Neutrophil (primary cell): ENCODE measurements around the gene FAM200B.

ENCODE experiments used
- H3K27ac ChIP-seq: fragments of 200-600 bp; sonication (generic); 2 replicates; pipeline ENCODE4 v1.5.1; 2016; ENCODE audit warnings: mild to moderate bottlenecking, moderate library complexity
- H3K27me3 ChIP-seq: fragments of 200-600 bp; sonication (generic); 2 replicates; pipeline ENCODE4 v1.6.0; 2016; ENCODE audit warnings: mild to moderate bottlenecking
- H3K36me3 ChIP-seq: fragments of 200-600 bp; sonication (generic); 2 replicates; pipeline ENCODE4 v1.5.1; 2017
- H3K4me1 ChIP-seq, 2 experiments: fragments of 200-600 bp in 1 of 2; sonication (generic) in 1 of 2; 1 replicate in 1 of 2; 2 replicates in 1 of 2; pipeline versions ENCODE4 v1.5.1 to v1.6.1; 2013 to 2016; ENCODE audit warnings: low read depth in 1 of 2, low read length in 1 of 2, mild to moderate bottlenecking in 1 of 2, moderate library complexity in 1 of 2; ENCODE audit not compliant: control insufficient read depth in 1 of 2, insufficient read depth in 1 of 2
- H3K4me3 ChIP-seq, 2 experiments: fragments of 200-600 bp in 1 of 2; sonication (generic) in 1 of 2; 1 replicate in 1 of 2; 2 replicates in 1 of 2; pipeline ENCODE4 v1.5.1; 2013 to 2016; ENCODE audit warnings: low read depth in 1 of 2, low read length in 1 of 2, mild to moderate bottlenecking in 1 of 2, moderate library complexity in 1 of 2
- H3K9me3 ChIP-seq: fragments of 200-600 bp; sonication (generic); 2 replicates; pipeline ENCODE4 v1.5.1; 2016
- TF ChIP-seq, protein P1 (sequence below): fragments of 200-600 bp; sonication (generic); IDR thresholded peaks from 2 replicates; pipeline ENCODE4 v1.5.1; 2016; ENCODE audit warnings: antibody characterized with exemption

FAM200B gene

DNA sequence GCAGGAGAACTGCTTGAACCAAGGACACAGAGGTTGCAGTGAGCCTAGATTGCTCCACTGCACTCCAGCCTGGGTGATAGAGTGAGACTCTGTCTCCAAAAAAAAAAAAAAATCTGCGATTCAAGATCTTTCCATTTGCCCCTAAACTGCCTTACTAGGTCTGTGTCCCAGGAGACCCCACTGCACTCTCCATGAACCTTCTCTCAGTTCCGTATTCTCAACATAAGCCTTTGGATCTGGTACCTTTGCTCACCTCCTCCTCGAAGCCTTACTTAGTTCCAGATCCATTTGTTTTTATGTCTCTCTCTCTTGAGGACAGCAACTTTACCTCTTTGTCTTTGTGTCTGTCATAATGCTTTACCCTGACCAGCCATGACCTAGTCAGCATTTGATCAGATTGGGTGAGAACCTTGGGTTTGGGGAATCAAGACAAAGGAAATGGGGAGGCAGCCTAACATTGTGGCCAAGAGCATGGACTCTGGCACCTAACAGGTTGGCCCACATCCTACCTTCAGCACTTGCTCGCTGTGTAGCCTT lies 55.0 kb downstream of the FAM200B start:
- TF ChIP-seq, protein P1, sequence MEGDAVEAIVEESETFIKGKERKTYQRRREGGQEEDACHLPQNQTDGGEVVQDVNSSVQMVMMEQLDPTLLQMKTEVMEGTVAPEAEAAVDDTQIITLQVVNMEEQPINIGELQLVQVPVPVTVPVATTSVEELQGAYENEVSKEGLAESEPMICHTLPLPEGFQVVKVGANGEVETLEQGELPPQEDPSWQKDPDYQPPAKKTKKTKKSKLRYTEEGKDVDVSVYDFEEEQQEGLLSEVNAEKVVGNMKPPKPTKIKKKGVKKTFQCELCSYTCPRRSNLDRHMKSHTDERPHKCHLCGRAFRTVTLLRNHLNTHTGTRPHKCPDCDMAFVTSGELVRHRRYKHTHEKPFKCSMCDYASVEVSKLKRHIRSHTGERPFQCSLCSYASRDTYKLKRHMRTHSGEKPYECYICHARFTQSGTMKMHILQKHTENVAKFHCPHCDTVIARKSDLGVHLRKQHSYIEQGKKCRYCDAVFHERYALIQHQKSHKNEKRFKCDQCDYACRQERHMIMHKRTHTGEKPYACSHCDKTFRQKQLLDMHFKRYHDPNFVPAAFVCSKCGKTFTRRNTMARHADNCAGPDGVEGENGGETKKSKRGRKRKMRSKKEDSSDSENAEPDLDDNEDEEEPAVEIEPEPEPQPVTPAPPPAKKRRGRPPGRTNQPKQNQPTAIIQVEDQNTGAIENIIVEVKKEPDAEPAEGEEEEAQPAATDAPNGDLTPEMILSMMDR: no peak
- Histone ChIP-seq H3K9me3 (no peaks in the 10 kb centered on the region), H3K36me3 (peaks cover 100% of the 10 kb centered on the region), H3K4me3 (no peak overlapping the region), H3K27me3 (no peaks in the 10 kb centered on the region), H3K27ac (no peak overlapping the region), H3K4me1 (no peaks in the 10 kb centered on the region)

DNA sequence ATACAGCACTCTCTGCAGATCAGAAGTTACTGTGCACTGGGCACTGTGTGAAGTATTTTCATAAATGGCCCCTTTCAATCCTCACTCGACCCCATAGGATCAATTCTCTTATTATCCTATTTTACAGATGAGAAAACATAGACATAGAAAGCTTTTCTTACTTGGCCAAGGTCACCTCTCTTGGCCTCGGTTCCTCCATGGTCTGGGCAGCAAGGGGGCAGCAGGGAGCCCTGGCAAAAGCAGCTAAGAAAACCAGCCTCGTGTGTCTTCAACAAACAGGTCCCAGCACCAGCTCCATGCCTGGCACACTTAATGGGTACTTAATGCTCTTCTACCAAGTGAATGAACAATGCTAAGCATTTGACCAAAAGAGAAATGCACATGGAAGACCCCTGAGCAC lies 55.6 kb downstream of the FAM200B start:
- Histone ChIP-seq H3K36me3 (peaks cover 100% of the 10 kb centered on the region), H3K27ac (peak overlapping the region; percentile 10), H3K4me3 (no peak overlapping the region), H3K4me1 (peaks cover 0 to under 1% of the 10 kb centered on the region in 2 experiments), H3K9me3 (no peaks in the 10 kb centered on the region), H3K27me3 (no peaks in the 10 kb centered on the region)
- TF ChIP-seq, protein P1: no peak

DNA sequence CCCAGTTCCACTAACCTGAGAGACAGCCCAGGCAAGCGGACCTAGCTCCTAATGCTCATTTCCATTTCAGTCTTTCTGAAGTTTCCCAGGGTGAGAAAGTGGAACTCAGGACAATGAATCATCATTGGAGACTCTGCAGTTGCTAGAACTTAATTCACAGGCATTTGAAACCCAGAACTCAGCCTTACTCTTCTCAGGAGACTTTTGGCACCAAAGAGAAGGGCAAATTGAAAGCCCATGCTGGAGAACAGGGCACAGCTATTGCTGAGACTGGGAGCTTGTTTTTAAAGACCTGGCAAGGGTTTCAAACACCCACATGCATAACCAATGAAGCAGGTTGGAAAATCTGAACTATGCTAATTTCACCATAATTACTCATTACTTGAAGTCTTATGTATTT lies 57.2 kb downstream of the FAM200B start:
- TF ChIP-seq, protein P1: no peak
- H3K4me3 ChIP-seq: no peak overlapping the region
- peak overlapping the region; percentile 35 for H3K27ac ChIP-seq
- no peaks in the 10 kb centered on the region for H3K9me3 ChIP-seq
- peaks cover 99% of the 10 kb centered on the region for H3K36me3 ChIP-seq
- no peaks in the 10 kb centered on the region for H3K27me3 ChIP-seq
- peaks cover 1 to 10% of the 10 kb centered on the region in 2 experiments for H3K4me1 ChIP-seq
